ENCODE results near the gene TCEA2. TPM values are rescaled to one million over a fixed set of nuclear protein-coding genes. Genes with fewer than 3 reads are reported as not detected.

Gene TCEA2
- total RNA-seq, 2 donors from 2014 or later, result 64.3 to 110 TPM

DNA sequence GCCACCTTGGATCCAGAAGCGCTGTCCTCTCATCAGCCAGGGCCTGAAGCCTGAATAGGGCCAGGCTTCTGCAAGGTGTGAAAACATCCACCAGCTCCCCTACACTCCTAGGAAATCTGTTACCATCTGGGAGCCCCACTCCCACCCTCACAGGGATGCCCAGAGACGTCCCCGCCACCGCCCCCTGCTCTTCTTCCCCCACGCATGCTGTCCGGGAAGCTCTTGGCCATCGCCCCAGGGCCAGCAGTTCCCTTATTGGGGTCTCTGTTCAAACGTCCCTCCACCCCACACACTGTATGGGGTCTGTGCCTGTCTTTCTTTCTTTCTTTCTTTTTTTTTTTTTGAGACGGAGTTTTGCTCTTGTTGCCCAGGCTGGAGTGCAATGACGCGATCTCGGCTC lies 12.6 kb downstream of the TCEA2 start:
- Histone ChIP-seq H3K27me3 (ENCODE audit: control insufficient read depth, insufficient read depth, low read length, poor library complexity, severe bottlenecking) (no peaks in the 10 kb centered on the region), H3K27ac (ENCODE audit: low read depth, low read length) (no peak overlapping the region), H3K9me3 (ENCODE audit: control insufficient read depth, low read length) (no peaks in the 10 kb centered on the region), H3K9ac (ENCODE audit: extremely low read depth, low read length, poor library complexity, severe bottlenecking) (no peak overlapping the region), H3K4me3 (ENCODE audit: low read length) (no peak overlapping the region), H3K4me1 (ENCODE audit: control insufficient read depth, insufficient read depth, low read length) (no peaks in the 10 kb centered on the region), H3K36me3 (ENCODE audit: control insufficient read depth, insufficient read depth, low read length) (no peaks in the 10 kb centered on the region)
- TF ChIP-seq, protein P1, sequence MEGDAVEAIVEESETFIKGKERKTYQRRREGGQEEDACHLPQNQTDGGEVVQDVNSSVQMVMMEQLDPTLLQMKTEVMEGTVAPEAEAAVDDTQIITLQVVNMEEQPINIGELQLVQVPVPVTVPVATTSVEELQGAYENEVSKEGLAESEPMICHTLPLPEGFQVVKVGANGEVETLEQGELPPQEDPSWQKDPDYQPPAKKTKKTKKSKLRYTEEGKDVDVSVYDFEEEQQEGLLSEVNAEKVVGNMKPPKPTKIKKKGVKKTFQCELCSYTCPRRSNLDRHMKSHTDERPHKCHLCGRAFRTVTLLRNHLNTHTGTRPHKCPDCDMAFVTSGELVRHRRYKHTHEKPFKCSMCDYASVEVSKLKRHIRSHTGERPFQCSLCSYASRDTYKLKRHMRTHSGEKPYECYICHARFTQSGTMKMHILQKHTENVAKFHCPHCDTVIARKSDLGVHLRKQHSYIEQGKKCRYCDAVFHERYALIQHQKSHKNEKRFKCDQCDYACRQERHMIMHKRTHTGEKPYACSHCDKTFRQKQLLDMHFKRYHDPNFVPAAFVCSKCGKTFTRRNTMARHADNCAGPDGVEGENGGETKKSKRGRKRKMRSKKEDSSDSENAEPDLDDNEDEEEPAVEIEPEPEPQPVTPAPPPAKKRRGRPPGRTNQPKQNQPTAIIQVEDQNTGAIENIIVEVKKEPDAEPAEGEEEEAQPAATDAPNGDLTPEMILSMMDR (conservative IDR thresholded peaks at IDR 0.05), result no peak
- Mint-ChIP-seq H3K27ac (no peak overlapping the region), H3K36me3 (ENCODE audit: low read depth) (peaks cover 4% of the 10 kb centered on the region), H3K9me3 (no peaks in the 10 kb centered on the region), H3K27me3 (ENCODE audit: insufficient read depth) (peaks cover 1% of the 10 kb centered on the region), H3K4me3 (no peak overlapping the region), H3K4me1 (peaks cover 7% of the 10 kb centered on the region)
- 89 to 98% methylated on average over 7 to 12 of the region's 12 CpGs for WGBS, 2 experiments (ENCODE audit: insufficient coverage in 1 of 2, insufficient read length in 1 of 2)
- DNase-seq, result no peak

DNA sequence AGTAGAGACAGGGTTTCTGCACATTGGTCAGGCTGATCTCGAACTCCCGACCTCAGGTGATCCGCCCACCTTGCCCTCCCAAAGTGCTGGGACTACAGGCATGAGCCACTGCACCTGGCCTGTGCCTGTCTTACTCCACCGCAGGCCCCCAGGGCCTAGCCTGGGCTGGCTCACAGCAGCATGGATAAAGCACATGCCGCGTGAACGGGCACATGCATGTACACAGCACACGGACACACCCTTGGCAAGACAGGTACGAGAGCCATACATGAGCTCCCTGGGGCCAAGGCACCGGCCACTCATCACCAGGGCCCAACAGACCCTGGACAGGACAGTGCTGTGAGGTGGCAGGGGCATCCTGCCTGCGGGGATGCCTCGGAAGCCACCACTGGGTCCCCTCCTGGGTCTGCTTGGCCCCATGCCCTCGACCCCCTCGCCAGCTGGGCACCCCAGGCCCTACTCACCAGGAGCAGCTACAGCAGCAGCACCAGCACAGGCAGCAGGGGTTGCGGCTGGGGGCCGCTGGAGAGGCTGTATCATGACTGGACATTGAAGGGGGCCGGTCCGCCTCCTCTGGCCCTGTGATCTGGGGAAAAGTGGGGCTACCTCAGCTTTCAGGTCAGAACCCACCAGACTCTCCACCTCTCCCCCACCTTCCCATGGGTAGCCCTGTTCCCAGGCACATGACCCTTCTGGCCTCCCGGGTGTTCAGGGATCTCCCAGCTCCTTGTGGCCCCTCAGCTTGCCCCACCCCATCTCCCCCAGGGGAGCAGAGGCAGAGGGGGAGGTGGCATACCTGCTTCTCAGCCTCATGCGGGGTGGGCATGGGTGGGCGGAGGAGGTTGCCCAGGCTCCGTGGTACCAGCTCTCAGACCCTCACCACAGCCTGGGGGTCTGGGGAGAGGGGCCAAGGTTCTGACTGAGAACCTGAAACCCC lies 13.3 kb downstream of the TCEA2 start:
- DNase-seq, result no peak
- Histone ChIP-seq H3K36me3 (ENCODE audit: control insufficient read depth, insufficient read depth, low read length) (no peaks in the 10 kb centered on the region), H3K27ac (ENCODE audit: low read depth, low read length) (no peak overlapping the region), H3K9ac (ENCODE audit: extremely low read depth, low read length, poor library complexity, severe bottlenecking) (no peak overlapping the region), H3K4me3 (ENCODE audit: low read length) (no peak overlapping the region), H3K27me3 (ENCODE audit: control insufficient read depth, insufficient read depth, low read length, poor library complexity, severe bottlenecking) (no peaks in the 10 kb centered on the region), H3K9me3 (ENCODE audit: control insufficient read depth, low read length) (no peaks in the 10 kb centered on the region), H3K4me1 (ENCODE audit: control insufficient read depth, insufficient read depth, low read length) (no peaks in the 10 kb centered on the region)
- Mint-ChIP-seq H3K9me3 (no peaks in the 10 kb centered on the region), H3K4me3 (no peak overlapping the region), H3K27ac (no peak overlapping the region), H3K27me3 (ENCODE audit: insufficient read depth) (peaks cover 4% of the 10 kb centered on the region), H3K4me1 (peaks cover 10% of the 10 kb centered on the region), H3K36me3 (ENCODE audit: low read depth) (peaks cover 4% of the 10 kb centered on the region)
- 94 to 100% methylated on average over 13 to 22 of the region's 22 CpGs for WGBS, 2 experiments (ENCODE audit: insufficient coverage in 1 of 2, insufficient read length in 1 of 2)
- TF ChIP-seq, protein P1 (conservative IDR thresholded peaks at IDR 0.05), result no peak

DNA sequence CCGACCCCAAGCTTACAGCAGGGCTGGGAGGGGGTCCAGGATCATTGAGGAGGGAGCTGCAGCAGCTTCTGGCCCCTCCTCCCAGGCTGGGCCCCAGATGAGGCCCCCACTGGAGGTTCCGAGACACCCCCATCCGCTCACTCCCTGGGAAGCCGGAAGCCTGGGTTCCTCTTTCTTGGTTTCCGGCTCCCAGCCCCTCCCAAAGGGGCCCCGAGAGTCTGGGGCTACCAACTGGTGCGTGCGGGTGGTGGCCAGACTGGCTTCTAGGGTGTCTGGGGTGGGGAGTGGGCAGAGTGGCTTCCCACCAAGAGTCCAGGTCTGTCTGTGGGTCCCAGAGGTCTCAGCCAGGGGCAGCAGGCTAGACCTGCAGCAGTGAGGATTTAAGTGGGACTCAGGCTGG lies 14.1 kb downstream of the TCEA2 start:
- Histone ChIP-seq H3K9me3 (ENCODE audit: control insufficient read depth, low read length) (no peaks in the 10 kb centered on the region), H3K27me3 (ENCODE audit: control insufficient read depth, insufficient read depth, low read length, poor library complexity, severe bottlenecking) (no peaks in the 10 kb centered on the region), H3K27ac (ENCODE audit: low read depth, low read length) (no peak overlapping the region), H3K36me3 (ENCODE audit: control insufficient read depth, insufficient read depth, low read length) (no peaks in the 10 kb centered on the region), H3K9ac (ENCODE audit: extremely low read depth, low read length, poor library complexity, severe bottlenecking) (no peak overlapping the region), H3K4me1 (ENCODE audit: control insufficient read depth, insufficient read depth, low read length) (no peaks in the 10 kb centered on the region), H3K4me3 (ENCODE audit: low read length) (no peak overlapping the region)
- Mint-ChIP-seq H3K4me1 (peaks cover 11% of the 10 kb centered on the region), H3K9me3 (no peaks in the 10 kb centered on the region), H3K4me3 (no peak overlapping the region), H3K36me3 (ENCODE audit: low read depth) (peaks cover 4% of the 10 kb centered on the region), H3K27me3 (ENCODE audit: insufficient read depth) (peaks cover 12% of the 10 kb centered on the region), H3K27ac (no peak overlapping the region)
- TF ChIP-seq, protein P1 (conservative IDR thresholded peaks at IDR 0.05), result no peak
- WGBS, 2 experiments (ENCODE audit: insufficient coverage in 1 of 2, insufficient read length in 1 of 2), result 92 to 99% methylated on average over 2 to 8 of the region's 8 CpGs
- DNase-seq, result no peak
